GM10266 (cell line): ENCODE results near the gene MITF.

Source experiments
- DNase-seq: peaks from one replicate; pipeline ENCODE4 v3.0.0; 2012; ENCODE audit errors: extremely low spot score
- CTCF ChIP-seq: IDR thresholded peaks from 2 replicates; pipeline ENCODE4 v1.5.1; 2012; ENCODE audit warnings: mild to moderate bottlenecking, low read depth; ENCODE audit not compliant: control insufficient read depth, insufficient read depth; ENCODE audit errors: missing control alignments

Gene MITF

GRCh38 chr3:69838217-69838616 is 99.0 kb downstream of the MITF start:
- DNase-seq = no peak
- TF ChIP-seq CTCF = no peak

DNA sequence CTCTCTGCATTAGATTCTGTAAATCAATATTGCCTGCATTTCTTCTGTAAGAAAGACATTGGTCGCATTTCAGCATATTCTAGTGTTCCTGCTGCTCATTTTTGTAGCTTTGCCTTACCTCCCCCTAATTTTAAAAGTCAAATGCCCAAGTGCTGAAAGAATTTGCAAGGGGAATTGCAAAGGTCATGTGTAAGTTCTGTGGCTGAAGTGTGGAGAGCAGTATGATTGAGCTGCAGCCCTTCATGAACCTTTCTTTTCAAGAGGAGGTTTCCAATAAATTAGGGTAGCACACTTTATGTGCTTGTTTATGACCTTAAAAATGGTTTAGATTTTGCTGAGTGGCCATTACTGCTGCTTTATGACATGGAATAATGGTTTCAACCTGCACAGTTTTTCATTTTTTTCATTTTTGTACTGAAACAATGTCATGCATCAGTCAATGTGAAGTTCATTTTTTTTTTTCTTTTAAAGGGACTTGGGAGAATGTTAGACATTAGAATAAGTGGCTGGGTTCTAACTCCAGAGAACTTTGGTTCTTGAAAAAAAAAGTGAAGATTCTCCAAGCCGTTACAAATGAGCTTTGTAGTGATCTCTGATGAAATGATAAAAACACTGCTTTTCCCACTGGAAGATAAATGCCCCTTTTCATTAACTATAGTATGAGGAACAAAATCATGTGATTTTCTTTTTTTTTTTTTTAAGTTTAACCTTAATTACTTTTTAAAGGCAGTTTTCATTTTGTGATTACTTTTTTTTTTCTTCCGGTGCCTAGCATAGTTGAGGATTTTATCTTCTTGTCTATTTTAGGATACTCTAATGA is 99.6 kb downstream of the MITF start:
- TF ChIP-seq CTCF = no peak
- no peak for DNase-seq

GRCh38 chr3:69842351-69842750 is 103.1 kb downstream of the MITF start:
- DNase-seq = no peak
- no peak for TF ChIP-seq CTCF

GRCh38 chr3:69842789-69843188 is 103.5 kb downstream of the MITF start:
- TF ChIP-seq CTCF = no peak
- no peak for DNase-seq

GRCh38 chr3:69844706-69845105 is 105.4 kb downstream of the MITF start:
- no peak for TF ChIP-seq CTCF
- no peak for DNase-seq

DNA sequence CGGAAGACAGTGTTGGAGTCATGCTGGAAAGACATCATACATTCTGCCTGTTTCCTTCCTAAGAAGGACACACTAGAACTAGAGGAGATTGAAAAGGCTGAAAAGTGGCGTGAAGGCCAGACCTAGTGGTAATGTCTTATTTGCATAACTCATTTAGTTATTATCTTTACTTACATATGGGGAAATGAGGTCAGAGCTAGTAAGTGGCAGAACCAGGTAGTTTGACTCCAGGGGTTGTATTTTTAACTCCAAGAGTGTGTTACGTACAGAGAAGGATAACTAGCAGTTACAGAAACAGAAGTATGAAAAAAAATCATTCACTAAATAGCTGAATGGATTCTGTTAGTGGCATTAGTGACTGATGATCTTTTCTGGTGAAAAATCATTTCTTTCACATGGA is 108.0 kb downstream of the MITF start:
- DNase-seq = no peak
- TF ChIP-seq CTCF = no peak

GRCh38 chr3:69848113-69848512 is 108.8 kb downstream of the MITF start:
- DNase-seq = no peak
- no peak for TF ChIP-seq CTCF
